ENCODE data around the gene ASXL3. TPM values are rescaled to one million over a fixed set of nuclear protein-coding genes. Genes with fewer than 3 reads are reported as not detected.

ASXL3 gene
- total RNA-seq, 1 donor from 2014 or later = 6.6 TPM

DNA sequence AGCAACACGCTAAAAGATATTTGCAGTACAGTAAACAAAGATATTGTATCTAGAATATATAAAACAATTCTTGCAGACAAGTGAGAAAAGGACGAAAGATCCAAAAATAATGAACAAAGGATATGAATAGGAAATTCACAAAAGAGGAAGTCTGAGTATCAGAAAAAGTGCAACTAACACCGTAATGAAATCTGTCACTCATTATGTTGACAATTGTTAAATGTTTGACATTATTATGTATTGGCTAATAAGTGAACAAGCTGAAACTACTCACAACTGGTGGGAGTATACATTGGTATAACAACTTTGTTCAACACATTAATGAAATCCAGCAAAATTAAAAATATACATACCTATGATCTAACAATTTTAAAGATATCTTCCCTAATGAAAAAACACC is 36.7 kb upstream of the ASXL3 start:
- Histone ChIP-seq H3K9me3 (no peaks in the 10 kb centered on the region), H3K36me3 (no peaks in the 10 kb centered on the region), H3K27ac (no peak overlapping the region), H3K4me3 (no peak overlapping the region), H3K4me1 (no peaks in the 10 kb centered on the region), H3K27me3 (no peaks in the 10 kb centered on the region)
- TF ChIP-seq, protein P1, sequence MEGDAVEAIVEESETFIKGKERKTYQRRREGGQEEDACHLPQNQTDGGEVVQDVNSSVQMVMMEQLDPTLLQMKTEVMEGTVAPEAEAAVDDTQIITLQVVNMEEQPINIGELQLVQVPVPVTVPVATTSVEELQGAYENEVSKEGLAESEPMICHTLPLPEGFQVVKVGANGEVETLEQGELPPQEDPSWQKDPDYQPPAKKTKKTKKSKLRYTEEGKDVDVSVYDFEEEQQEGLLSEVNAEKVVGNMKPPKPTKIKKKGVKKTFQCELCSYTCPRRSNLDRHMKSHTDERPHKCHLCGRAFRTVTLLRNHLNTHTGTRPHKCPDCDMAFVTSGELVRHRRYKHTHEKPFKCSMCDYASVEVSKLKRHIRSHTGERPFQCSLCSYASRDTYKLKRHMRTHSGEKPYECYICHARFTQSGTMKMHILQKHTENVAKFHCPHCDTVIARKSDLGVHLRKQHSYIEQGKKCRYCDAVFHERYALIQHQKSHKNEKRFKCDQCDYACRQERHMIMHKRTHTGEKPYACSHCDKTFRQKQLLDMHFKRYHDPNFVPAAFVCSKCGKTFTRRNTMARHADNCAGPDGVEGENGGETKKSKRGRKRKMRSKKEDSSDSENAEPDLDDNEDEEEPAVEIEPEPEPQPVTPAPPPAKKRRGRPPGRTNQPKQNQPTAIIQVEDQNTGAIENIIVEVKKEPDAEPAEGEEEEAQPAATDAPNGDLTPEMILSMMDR (IDR thresholded peaks at IDR 0.05) = no peak
- intact Hi-C loops (cut with DNase I) = no loop called here
- DNase-seq (ENCODE audit: low spot score in 2 of 2) = no peak

DNA sequence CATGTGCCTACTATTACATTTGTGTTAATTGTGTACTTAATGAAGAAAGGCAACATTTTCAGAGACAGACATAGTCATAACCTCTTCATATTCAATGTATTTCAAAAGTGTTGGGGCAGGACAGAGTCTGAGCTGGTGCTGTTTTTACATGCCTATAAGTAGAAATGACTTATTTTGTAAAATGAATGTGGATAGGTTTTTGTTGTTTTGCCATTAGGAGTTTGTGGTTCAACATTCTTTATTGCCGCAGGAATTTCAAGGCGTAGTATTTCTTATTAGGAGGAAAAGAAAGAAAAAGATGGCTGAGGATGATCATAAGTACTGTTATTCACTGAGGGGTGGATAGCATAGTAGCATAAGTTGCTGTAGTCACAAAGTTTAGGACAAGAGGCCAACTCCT is 21.2 kb upstream of the ASXL3 start:
- intact Hi-C loops (cut with DNase I) = no loop called here
- Histone ChIP-seq H3K36me3 (no peaks in the 10 kb centered on the region), H3K27me3 (no peaks in the 10 kb centered on the region), H3K4me3 (no peak overlapping the region), H3K4me1 (no peaks in the 10 kb centered on the region), H3K27ac (no peak overlapping the region), H3K9me3 (no peaks in the 10 kb centered on the region)
- DNase-seq (ENCODE audit: low spot score in 2 of 2) = no peak
- TF ChIP-seq, protein P1 (IDR thresholded peaks at IDR 0.05) = no peak

DNA sequence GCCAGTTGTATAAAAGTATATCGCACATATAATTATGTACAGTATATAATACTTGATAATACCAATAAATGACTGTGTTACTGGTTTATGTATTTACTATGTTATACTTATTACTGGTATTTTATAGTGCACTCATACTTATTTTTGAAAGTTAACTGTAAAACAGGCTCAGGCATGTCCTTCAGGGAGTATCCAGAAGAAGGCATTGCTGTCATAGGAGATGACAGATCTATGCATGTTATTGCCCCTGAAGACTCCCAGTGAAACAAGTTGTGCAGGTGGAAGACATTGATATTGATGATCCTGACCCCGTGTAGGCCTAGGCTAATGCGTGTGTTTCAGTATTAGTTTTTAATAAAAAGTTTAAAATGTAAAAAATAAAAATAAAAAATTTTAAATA is 20.3 kb upstream of the ASXL3 start:
- intact Hi-C loops (cut with DNase I) = no loop called here
- Histone ChIP-seq H3K4me3 (no peak overlapping the region), H3K4me1 (no peaks in the 10 kb centered on the region), H3K27me3 (no peaks in the 10 kb centered on the region), H3K36me3 (no peaks in the 10 kb centered on the region), H3K27ac (no peak overlapping the region), H3K9me3 (no peaks in the 10 kb centered on the region)
- no peak for DNase-seq (ENCODE audit: low spot score in 2 of 2)
- TF ChIP-seq, protein P1 (IDR thresholded peaks at IDR 0.05) = no peak

DNA sequence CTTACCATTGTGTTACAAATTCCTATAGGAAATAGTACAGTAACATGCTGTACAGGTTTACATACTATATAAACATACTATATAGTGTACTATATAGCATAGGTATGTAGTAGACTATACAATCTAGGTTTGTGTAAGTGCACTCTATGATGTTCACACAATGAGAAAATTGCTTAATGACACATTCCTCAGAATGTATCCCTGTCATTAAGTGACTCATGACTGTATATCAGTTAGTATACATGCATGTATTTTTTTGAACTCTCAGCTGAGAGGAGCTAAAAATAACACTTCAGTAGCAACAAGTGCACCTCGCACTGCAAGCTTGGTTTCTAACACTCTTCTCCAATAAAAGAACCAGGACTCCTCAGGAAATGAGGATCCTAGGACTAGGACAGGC is 19.5 kb upstream of the ASXL3 start:
- no peaks in the 10 kb centered on the region for H3K36me3 ChIP-seq
- TF ChIP-seq, protein P1 (IDR thresholded peaks at IDR 0.05) = no peak
- no peaks in the 10 kb centered on the region for H3K4me1 ChIP-seq
- H3K27me3 ChIP-seq = no peaks in the 10 kb centered on the region
- intact Hi-C loops (cut with DNase I) = no loop called here
- no peak overlapping the region for H3K27ac ChIP-seq
- DNase-seq (ENCODE audit: low spot score in 2 of 2) = no peak
- H3K9me3 ChIP-seq = no peaks in the 10 kb centered on the region
- no peak overlapping the region for H3K4me3 ChIP-seq

DNA sequence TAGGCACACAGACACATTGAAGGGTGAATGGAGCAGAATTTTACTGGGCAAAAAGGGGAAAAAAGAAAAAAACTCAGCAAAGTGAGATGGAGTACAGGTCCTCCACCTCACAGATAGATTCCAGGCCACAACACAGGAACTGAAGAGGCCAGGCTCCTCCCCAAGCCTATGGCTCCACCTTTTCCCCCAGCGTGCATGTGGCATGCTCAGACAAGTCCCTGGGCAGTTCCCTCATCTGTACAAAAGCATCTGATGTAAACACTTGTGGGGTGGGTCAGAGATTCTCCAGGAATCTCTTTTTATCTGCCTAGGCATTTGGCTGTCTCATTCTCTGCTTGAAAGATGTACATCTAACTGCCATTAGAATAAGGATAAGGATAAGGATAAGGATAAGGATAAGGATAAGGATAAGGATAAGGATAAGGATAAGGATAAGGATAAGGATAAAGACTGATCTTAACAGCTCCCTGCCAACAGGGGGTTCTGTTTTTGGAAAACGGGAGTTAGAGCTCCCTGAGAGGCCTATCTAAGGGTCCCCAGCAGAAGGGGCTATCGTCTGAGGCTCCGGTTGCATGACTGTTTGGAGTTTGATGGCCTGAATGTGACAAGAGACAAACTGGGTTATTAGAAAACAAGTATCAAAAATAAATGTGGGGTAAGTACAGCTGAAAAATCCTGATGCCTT is 17.2 kb upstream of the ASXL3 start:
- Histone ChIP-seq H3K4me3 (no peak overlapping the region), H3K27me3 (no peaks in the 10 kb centered on the region), H3K36me3 (no peaks in the 10 kb centered on the region), H3K27ac (no peak overlapping the region), H3K9me3 (no peaks in the 10 kb centered on the region), H3K4me1 (no peaks in the 10 kb centered on the region)
- TF ChIP-seq, protein P1 (IDR thresholded peaks at IDR 0.05) = no peak
- no peak for DNase-seq (ENCODE audit: low spot score in 2 of 2)
- intact Hi-C loops (cut with DNase I) = no loop called here

DNA sequence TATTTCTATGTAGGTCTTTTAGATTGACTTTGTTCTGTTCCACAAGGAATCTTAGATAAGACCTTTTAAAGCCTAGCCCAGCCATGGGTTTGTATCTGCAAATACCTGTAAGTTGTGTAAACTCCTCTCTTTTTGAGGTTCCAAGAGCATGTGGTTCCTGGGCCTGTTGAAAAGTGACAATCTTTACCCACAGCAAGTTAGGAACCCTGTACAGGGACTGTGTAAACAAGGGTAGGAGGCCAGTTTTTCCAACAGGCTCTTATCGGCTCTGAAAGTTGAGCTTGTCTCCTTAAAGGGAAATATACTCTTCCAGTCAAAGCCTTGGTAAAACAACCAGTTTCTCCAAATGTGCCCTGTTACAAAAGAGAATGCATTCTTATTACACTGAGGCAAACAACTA is 15.3 kb upstream of the ASXL3 start:
- Histone ChIP-seq H3K27me3 (no peaks in the 10 kb centered on the region), H3K4me3 (no peak overlapping the region), H3K4me1 (no peaks in the 10 kb centered on the region), H3K36me3 (no peaks in the 10 kb centered on the region), H3K27ac (no peak overlapping the region), H3K9me3 (no peaks in the 10 kb centered on the region)
- no peak for DNase-seq (ENCODE audit: low spot score in 2 of 2)
- TF ChIP-seq, protein P1 (IDR thresholded peaks at IDR 0.05) = no peak
- intact Hi-C loops (cut with DNase I) = no loop called here

All from ascending aorta (tissue), 2 donors.